ENCODE data around the gene MRPL52. TPM values are rescaled to one million over a fixed set of nuclear protein-coding genes. Genes with fewer than 3 reads are reported as not detected.
A peak's percentile ranks its signal among the peaks of the same experiment; 100 is the strongest.

The MRPL52 gene
- total and polyA plus RNA-seq, 10 of the 15 experiments (the other 5 are each of a cell fraction or from before 2014, with no cell fraction given) = 51.7 to 541 (median 142) TPM

DNA sequence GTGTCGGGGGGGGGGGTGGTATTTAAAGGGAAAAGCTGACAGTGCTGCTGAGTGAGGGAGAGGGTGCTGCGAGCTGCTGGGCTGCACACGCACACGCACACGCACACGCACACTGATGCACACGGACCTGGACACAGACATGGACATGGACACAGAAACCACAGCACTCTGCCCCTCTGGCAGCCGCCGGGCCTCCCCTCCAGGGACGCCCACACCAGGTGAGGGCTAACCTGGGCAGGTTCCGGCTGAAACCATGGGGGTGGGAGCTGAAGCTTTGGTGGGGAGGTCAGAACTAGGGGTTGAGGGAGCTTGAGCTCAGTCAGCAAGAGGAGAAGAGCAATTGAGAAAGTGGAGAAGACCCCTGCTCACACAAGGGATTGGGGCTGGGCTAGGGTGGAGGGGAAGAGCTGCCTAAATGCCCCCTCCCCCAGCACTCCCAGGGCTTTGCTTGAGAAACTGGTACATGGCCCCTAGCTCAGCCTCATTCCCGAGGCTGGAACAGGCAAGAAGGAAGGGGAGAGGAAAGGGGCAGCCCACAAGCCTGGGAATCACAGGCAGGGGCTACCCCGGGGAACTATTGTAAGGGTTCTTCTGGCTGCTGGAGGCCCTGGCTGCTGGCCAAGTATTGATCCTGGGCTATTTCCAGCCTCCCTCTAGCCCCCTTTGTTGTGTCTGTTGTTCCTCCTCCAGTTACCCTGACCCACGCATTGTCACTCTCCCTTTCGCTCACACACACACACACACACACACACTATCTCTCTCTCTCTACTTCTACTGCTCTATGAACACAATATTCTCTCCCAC is 53.7 kb downstream of the MRPL52 start, which contains the start of gene REM2:
TSS of gene REM2 (plus strand) at position 50 of the 804 bp plus-strand sequence. CDS start at position 116, 66 bp downstream.
- ATAC-seq = no peak
- H3K27me3 ChIP-seq (replicated peaks in 1 of 2; ENCODE audit: control insufficient read depth in 2 of 2, insufficient read depth in 2 of 2, low read length in 1 of 2) = no peaks in the 10 kb centered on the region
- peaks cover 5% of the 10 kb centered on the region for H3K79me2 ChIP-seq (ENCODE audit: control insufficient read depth, insufficient read depth, low read length)
- peaks cover 21% of the 10 kb centered on the region for H3K4me1 ChIP-seq (ENCODE audit: control insufficient read depth, insufficient read depth, low read length)
- ChIA-PET SMC1A (ENCODE audit: uncharacterized antibody, unreplicated experiment) (interaction anchor here (0.7 to 9.5 kb wide), 7 partner anchors 9 to 46 kb away, joined by 3 to 110 read pairs (median 4); partner anchors contain the start of gene LRP10), POLR2A (interaction anchor here (0.8 to 5.6 kb wide), 6 partner anchors 11 to 70 kb away, joined by 3 to 45 read pairs (median 4); partner anchors contain the start of gene LRP10), RAD21 (ENCODE audit: unreplicated experiment) (interaction anchor here (1.1 to 4.1 kb wide), 3 partner anchors 11 to 17 kb away, joined by 3 to 43 read pairs (median 3); partner anchors contain the start of gene LRP10), CTCF (interaction anchor here (1.2 to 10.8 kb wide), 5 partner anchors 10 to 188 kb away, joined by 4 to 174 read pairs (median 19); partner anchors contain the start of gene LRP10)
- H3K4me3 ChIP-seq = no peak within 1 kb of the TSS
- no peak within 1 kb of the TSS for H2AFZ ChIP-seq (ENCODE audit: control insufficient read depth, low read depth, low read length)
- H3K4me2 ChIP-seq (ENCODE audit: control insufficient read depth, insufficient read depth) = no peak within 1 kb of the TSS
- in situ Hi-C loops (cut with MboI) = no loop called here
- no peak for FAIRE-seq
- H3K9ac ChIP-seq (ENCODE audit: control insufficient read depth, insufficient read depth, low read length) = no peak within 1 kb of the TSS
- no peak within 1 kb of the TSS for H3K27ac ChIP-seq (ENCODE audit: control insufficient read depth, insufficient read depth)
- intact Hi-C loops (cut with micrococcal nuclease; ENCODE audit: unreplicated experiment) = no loop called here
- 89% methylated on average over 14 of the region's 15 CpGs for WGBS (ENCODE audit: insufficient coverage, insufficient replicate concordance, low lambda C conversion rate, missing lambda C conversion rate)
- H4K20me1 ChIP-seq (ENCODE audit: control insufficient read depth, insufficient read depth) = no peaks in the 10 kb centered on the region
- no peak for DNase-seq (ENCODE audit: low read depth, low spot score)
- BruUV-seq (replicated peaks) = no TSS peak
- TF ChIP-seq JUND (IDR thresholded peaks at IDR 0.05; ENCODE audit: low read depth, low read length) (no peak), FOXK2 (IDR thresholded peaks at IDR 0.05) (no peak), NRF1 (conservative IDR thresholded peaks at IDR 0.05; ENCODE audit: low read depth, low read length) (no peak), POLR2A (IDR thresholded peaks at IDR 0.05; ENCODE audit: low read depth, low read length) (peak; percentile 45; the same call in 1 of the 2 replicates), SMARCA5 (IDR thresholded peaks at IDR 0.05) (no peak), BCL11A (IDR thresholded peaks at IDR 0.05; ENCODE audit: low read depth, low read length) (no peak), PAX8 (IDR thresholded peaks at IDR 0.05) (no peak)
- TF ChIP-seq, protein P1, sequence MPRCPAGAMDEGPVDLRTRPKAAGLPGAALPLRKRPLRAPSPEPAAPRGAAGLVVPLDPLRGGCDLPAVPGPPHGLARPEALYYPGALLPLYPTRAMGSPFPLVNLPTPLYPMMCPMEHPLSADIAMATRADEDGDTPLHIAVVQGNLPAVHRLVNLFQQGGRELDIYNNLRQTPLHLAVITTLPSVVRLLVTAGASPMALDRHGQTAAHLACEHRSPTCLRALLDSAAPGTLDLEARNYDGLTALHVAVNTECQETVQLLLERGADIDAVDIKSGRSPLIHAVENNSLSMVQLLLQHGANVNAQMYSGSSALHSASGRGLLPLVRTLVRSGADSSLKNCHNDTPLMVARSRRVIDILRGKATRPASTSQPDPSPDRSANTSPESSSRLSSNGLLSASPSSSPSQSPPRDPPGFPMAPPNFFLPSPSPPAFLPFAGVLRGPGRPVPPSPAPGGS (IDR thresholded peaks at IDR 0.05; ENCODE audit: borderline replicate concordance, insufficient read depth, low read depth, low read length, poor library complexity, severe bottlenecking) = peak; percentile 48
- TF ChIP-seq, protein P2, sequence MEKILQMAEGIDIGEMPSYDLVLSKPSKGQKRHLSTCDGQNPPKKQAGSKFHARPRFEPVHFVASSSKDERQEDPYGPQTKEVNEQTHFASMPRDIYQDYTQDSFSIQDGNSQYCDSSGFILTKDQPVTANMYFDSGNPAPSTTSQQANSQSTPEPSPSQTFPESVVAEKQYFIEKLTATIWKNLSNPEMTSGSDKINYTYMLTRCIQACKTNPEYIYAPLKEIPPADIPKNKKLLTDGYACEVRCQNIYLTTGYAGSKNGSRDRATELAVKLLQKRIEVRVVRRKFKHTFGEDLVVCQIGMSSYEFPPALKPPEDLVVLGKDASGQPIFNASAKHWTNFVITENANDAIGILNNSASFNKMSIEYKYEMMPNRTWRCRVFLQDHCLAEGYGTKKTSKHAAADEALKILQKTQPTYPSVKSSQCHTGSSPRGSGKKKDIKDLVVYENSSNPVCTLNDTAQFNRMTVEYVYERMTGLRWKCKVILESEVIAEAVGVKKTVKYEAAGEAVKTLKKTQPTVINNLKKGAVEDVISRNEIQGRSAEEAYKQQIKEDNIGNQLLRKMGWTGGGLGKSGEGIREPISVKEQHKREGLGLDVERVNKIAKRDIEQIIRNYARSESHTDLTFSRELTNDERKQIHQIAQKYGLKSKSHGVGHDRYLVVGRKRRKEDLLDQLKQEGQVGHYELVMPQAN (conservative IDR thresholded peaks at IDR 0.05) = no peak
- TF ChIP-seq, protein P3, sequence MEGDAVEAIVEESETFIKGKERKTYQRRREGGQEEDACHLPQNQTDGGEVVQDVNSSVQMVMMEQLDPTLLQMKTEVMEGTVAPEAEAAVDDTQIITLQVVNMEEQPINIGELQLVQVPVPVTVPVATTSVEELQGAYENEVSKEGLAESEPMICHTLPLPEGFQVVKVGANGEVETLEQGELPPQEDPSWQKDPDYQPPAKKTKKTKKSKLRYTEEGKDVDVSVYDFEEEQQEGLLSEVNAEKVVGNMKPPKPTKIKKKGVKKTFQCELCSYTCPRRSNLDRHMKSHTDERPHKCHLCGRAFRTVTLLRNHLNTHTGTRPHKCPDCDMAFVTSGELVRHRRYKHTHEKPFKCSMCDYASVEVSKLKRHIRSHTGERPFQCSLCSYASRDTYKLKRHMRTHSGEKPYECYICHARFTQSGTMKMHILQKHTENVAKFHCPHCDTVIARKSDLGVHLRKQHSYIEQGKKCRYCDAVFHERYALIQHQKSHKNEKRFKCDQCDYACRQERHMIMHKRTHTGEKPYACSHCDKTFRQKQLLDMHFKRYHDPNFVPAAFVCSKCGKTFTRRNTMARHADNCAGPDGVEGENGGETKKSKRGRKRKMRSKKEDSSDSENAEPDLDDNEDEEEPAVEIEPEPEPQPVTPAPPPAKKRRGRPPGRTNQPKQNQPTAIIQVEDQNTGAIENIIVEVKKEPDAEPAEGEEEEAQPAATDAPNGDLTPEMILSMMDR (IDR thresholded peaks at IDR 0.05 in 2 of 3, conservative IDR thresholded peaks at IDR 0.05 in 1 of 3; ENCODE audit: control insufficient read depth in 2 of 3, extremely low read depth in 1 of 3, insufficient read depth in 1 of 3, low read depth in 3 of 3, low read length in 3 of 3) = no peak
- no peaks in the 10 kb centered on the region for H3K9me3 ChIP-seq (replicated peaks; ENCODE audit: control insufficient read depth, insufficient read depth, low read length)
- H3K36me3 ChIP-seq (ENCODE audit: control insufficient read depth in 2 of 2, insufficient read depth in 2 of 2, low read length in 1 of 2) = 0 out of 4 replicates have a peak, but pooled peaks cover 0 to 3% of the 10 kb centered on the region in 2 experiments
